Heart right ventricle (tissue), 16 donors: ENCODE data around the gene SLC25A30. TPM values are rescaled to one million over a fixed set of nuclear protein-coding genes. Genes with fewer than 3 reads are reported as not detected.
"Not testable (repeated sequence)": the region's sequence is repeated elsewhere in the genome, so short reads cannot be mapped to it uniquely, and the experiment has no call there.

ENCODE experiments used
- ATAC-seq, 8 donors: fragments of 200-7000 bp; cut with Tn5 transposase; one replicate each; pipeline ENCODE4 v1.9.1; 2020; ENCODE audit warnings: mild to moderate bottlenecking in 8 of 8, moderate library complexity in 8 of 8, moderate number of reproducible peaks in 1 of 8
- DNase-seq, 2 donors: peaks; one replicate each; pipeline ENCODE4 v3.0.0-alpha.2; 2020
- H3K27ac ChIP-seq, 10 donors: fragments of 200-600 bp; sonication (generic) in 2 of 10; one replicate each; pipeline versions ENCODE4 v1.5.0 to v1.8.0; 2020 to 2022; ENCODE audit warnings: mild to moderate bottlenecking in 3 of 10
- H3K27me3 ChIP-seq, 7 donors: fragments of 200-600 bp; one replicate each; pipeline ENCODE4 v1.8.0; 2021 to 2022; ENCODE audit warnings: mild to moderate bottlenecking in 2 of 7
- H3K36me3 ChIP-seq, 9 donors: fragments of 200-600 bp; sonication (generic) in 1 of 9; one replicate each; pipeline versions ENCODE4 v1.5.0 to v1.8.0; 2020 to 2022; ENCODE audit warnings: mild to moderate bottlenecking in 2 of 9
- H3K4me1 ChIP-seq, 9 donors: fragments of 200-600 bp; sonication (generic) in 1 of 9; one replicate each; pipeline versions ENCODE4 v1.5.0 to v1.8.0; 2020 to 2022; ENCODE audit warnings: mild to moderate bottlenecking in 4 of 9
- H3K4me3 ChIP-seq, 10 donors: fragments of 200-600 bp; sonication (generic) in 2 of 10; one replicate each; pipeline versions ENCODE4 v1.5.0 to v1.8.0; 2020 to 2022; ENCODE audit warnings: mild to moderate bottlenecking in 7 of 10, moderate library complexity in 2 of 10
- H3K9me3 ChIP-seq, 11 donors: fragments of 200-600 bp in 10 of 11; sonication (generic) in 2 of 11; one replicate each; pipeline versions ENCODE4 v1.5.0 to v1.8.0; 2013 to 2022; ENCODE audit warnings: mild to moderate bottlenecking in 2 of 11, control low read depth in 1 of 11, moderate library complexity in 1 of 11
- CTCF ChIP-seq, 9 donors: fragments of 200-600 bp; sonication (generic) in 2 of 9; IDR thresholded peaks; one replicate each; pipeline versions ENCODE4 v1.5.0 to v1.8.0; 2021 to 2022; ENCODE audit warnings: antibody characterized with exemption in 9 of 9, mild to moderate bottlenecking in 5 of 9, moderate library complexity in 1 of 9
- WGBS, 2 donors: extraction: QIAGEN DNeasy Blood & Tissue Kit; methylation state at CpG; one replicate each; pipeline ENCODE4 v1.1.7; 2013; ENCODE audit warnings: inconsistent platforms in 1 of 2; 5-methylcytosine and 5-hydroxymethylcytosine counted together
- intact Hi-C, 10 donors: fragments of 100-400 bp; cut with DNase I; formaldehyde crosslinking; loops; one replicate each; pipeline versions ENCODE4 v1.11.1 to v1.14.2; 2022
- polyA plus RNA-seq, 2 donors: library from polyadenylated mRNA; stranded (reverse); fragments of 200-250 nt; gene quantifications; one replicate each; pipeline ENCODE4 v1.2.3, GENCODE V29; 2013
- total RNA-seq, 10 donors: library from RNA; stranded (reverse); fragmentation: NEBNext Ultra II Directional in 3 of 10; extraction: Animal tissue kit (Norgen Biotek cat#: 25700) in 3 of 10; gene quantifications; one replicate each; pipeline versions ENCODE4 v1.2.1 to v1.2.4, GENCODE V29; 2021 to 2023
- donor health status: Arrhythmogenic right ventricular cardiomyopathy.
- donor health status: ischemic (EF 13 %, LVEDD 7.1; RV severe dilation, severe dysfunction).
- donor health status: healthy with polysubstance abuse.
- donor health status: DM: no; HTN: yes; CAD: no.
- donor health status: DM: no; HTN: no; CAD: no.
- donor health status: ischemic (EF 25% LVEDD 6.9; RV normal size, moderate dysfunction).
- donor health status: ischemic (EF 25% LVEDD 5.7; RV mildly dilated, moderate dysfunction).
- donor health status: healthy.
- donor health status: DM: yes; HTN: yes; CAD: no.
- donor health status: Ischemic cardiomyopathy.
- donor health status: ischemic (EF 35%, LVEDD 5.7; RV mildly dilated, moderate dysfunction).
- donor health status: nonischemic (EF 11% LVEDD 7.7; RV severe dilation, severe dysfunction).
- donor health status: DM: yes; HTN: yes; CAD: no.
- donor health status: PGD.
- donor health status: ischemic (EF 29% LVEDD 5.4; RV normal size, mild dysfunction).
- donor health status: nonischemic (EF 23%, LVEDD 6.1; RV moderate dilation, normal function).

The SLC25A30 gene
- total and polyA plus RNA-seq, 12 donors = 9.3 to 280 (median 157) TPM

- WGBS, 2 donors = 97% methylated on average over 5 of the region's 12 CpGs; no CpG with 5 or more reads in 1 of the 2 donors
- no peaks in the 10 kb centered on the region for H3K9me3 ChIP-seq
- H3K27me3 ChIP-seq = no peaks in the 10 kb centered on the region
- DNase-seq = no peak
- peaks cover 0 to 26% (median 8%) of the 10 kb centered on the region in 9 donors for H3K36me3 ChIP-seq
- H3K4me3 ChIP-seq = no peak overlapping the region
- ATAC-seq = no peak
- H3K4me1 ChIP-seq = peaks cover 0 to 19% (median 10%) of the 10 kb centered on the region in 9 donors
- no peak for TF ChIP-seq CTCF (IDR thresholded peaks at IDR 0.05)
- intact Hi-C loops = no loop called here
- no peak overlapping the region for H3K27ac ChIP-seq
These were observed 37.0 kb downstream of the SLC25A30 start for GRCh38 chr13:45381196-45381595.

GRCh38 chr13:45380708-45381107 lies 37.5 kb downstream of the SLC25A30 start:
- H3K9me3 ChIP-seq, intact Hi-C loops, H3K27me3 ChIP-seq, H3K4me3 ChIP-seq, H3K27ac ChIP-seq, ATAC-seq, DNase-seq: not testable (repeated sequence)
- Histone ChIP-seq H3K4me1 (peaks cover 0 to 14% (median 5%) of the 10 kb centered on the region in 9 donors), H3K36me3 (peaks cover 0 to 21% (median 7%) of the 10 kb centered on the region in 9 donors)
- 75 to 77% methylated on average over 5 of the region's 8 CpGs for WGBS, 2 donors

GRCh38 chr13:45379516-45379915 lies 38.7 kb downstream of the SLC25A30 start:
- DNase-seq, H3K27ac ChIP-seq, H3K27me3 ChIP-seq, H3K4me3 ChIP-seq, H3K9me3 ChIP-seq, H3K4me1 ChIP-seq, ATAC-seq: not testable (repeated sequence)
- 94% methylated on average over 7 of the region's 10 CpGs for WGBS, 2 donors
- H3K36me3 ChIP-seq = peaks cover 0 to 13% (median 2%) of the 10 kb centered on the region in 9 donors
- intact Hi-C loops = loop anchor here in 3 of 10 donors (10.0 kb wide), 2 partner anchors 85 to 105 kb away; partner anchors contain the start of gene COG3 (in 2 of the 3)

GRCh38 chr13:45378786-45379185 lies 39.4 kb downstream of the SLC25A30 start:
- not testable (repeated sequence) for H3K4me1 ChIP-seq, H3K9me3 ChIP-seq, H3K36me3 ChIP-seq, H3K4me3 ChIP-seq, ATAC-seq, H3K27me3 ChIP-seq, H3K27ac ChIP-seq, DNase-seq
- intact Hi-C loops = loop anchor here in 3 of 10 donors (10.0 kb wide), 2 partner anchors 86 to 106 kb away; partner anchors contain the start of gene COG3 (in 2 of the 3)
- 93 to 95% methylated on average over 8 of the region's 8 CpGs for WGBS, 2 donors

- not testable (repeated sequence) for H3K4me1 ChIP-seq, H3K9me3 ChIP-seq, H3K27me3 ChIP-seq, H3K27ac ChIP-seq, H3K36me3 ChIP-seq, DNase-seq, ATAC-seq, H3K4me3 ChIP-seq
- intact Hi-C loops = loop anchor here in 3 of 10 donors (10.0 kb wide), 2 partner anchors 87 to 107 kb away; partner anchors contain the start of gene COG3 (in 2 of the 3)
- WGBS, 2 donors = 87 to 93% methylated on average over 9 to 12 of the region's 12 CpGs
These were observed 40.9 kb downstream of the SLC25A30 start for GRCh38 chr13:45377314-45377713.

- not testable (repeated sequence) for H3K36me3 ChIP-seq, H3K9me3 ChIP-seq, H3K27me3 ChIP-seq, DNase-seq, H3K27ac ChIP-seq, H3K4me3 ChIP-seq, ATAC-seq
- H3K4me1 ChIP-seq = peaks cover 0 to 16% (median 4%) of the 10 kb centered on the region in 9 donors
- intact Hi-C loops = loop anchor here in 3 of 10 donors (10.0 kb wide), 2 partner anchors 88 to 108 kb away; partner anchors contain the start of gene COG3 (in 2 of the 3)
- WGBS, 2 donors = 93 to 94% methylated on average over 8 of the region's 8 CpGs
These were observed 41.5 kb downstream of the SLC25A30 start for GRCh38 chr13:45376651-45377050.

- intact Hi-C loops = loop anchor here in 9 of 10 donors (5.0 to 10.0 kb wide), 5 partner anchors 87 to 117 kb away; partner anchors contain the start of gene COG3 (in 3 of the 9)
- no peak for TF ChIP-seq CTCF (IDR thresholded peaks at IDR 0.05)
These were observed 43.3 kb downstream of the SLC25A30 start for GRCh38 chr13:45374917-45375316.

More at GRCh38 chr13:45374917-45375316, 43.3 kb downstream of the SLC25A30 start:
- Histone ChIP-seq H3K36me3 (peaks cover 0 to 5% (median 0%) of the 10 kb centered on the region in 9 donors), H3K27me3 (no peaks in the 10 kb centered on the region), H3K4me3 (no peak overlapping the region), H3K4me1 (peaks cover 5 to 26% (median 12%) of the 10 kb centered on the region in 9 donors), H3K27ac (no peak overlapping the region), H3K9me3 (no peaks in the 10 kb centered on the region)
- no peak for DNase-seq
- 94 to 97% methylated on average over 3 of the region's 3 CpGs for WGBS, 2 donors
- ATAC-seq = no peak
